ENCODE results near the gene QPRT. TPM values are rescaled to one million over a fixed set of nuclear protein-coding genes. Genes with fewer than 3 reads are reported as not detected.
"Not testable (repeated sequence)": the region's sequence is repeated elsewhere in the genome, so short reads cannot be mapped to it uniquely, and the experiment has no call there.

Gene QPRT
- total RNA-seq, 1 donor from 2014 or later: 6.7 TPM

DNA sequence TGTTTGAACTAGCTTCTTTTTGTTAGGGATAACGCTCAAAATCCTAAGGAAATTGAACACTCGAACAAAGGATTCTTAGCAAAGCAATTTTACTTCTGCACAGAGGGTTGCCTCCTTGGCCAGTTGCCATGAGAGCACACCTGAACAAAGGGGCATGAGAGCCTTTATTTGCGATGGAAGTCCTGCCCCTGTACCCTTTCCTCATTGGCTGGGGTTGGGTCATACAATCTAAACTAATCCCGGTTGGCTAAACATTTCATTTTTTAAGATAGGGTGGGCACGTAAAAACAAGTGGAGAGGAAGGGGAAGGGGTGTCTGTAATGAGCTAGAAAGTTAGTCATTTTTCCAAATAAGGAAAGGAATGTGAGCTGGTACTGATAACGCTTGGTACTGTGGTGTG is 30.7 kb downstream of the QPRT start:
- intact Hi-C loops (cut with DNase I); DNase-seq (ENCODE audit: low spot score): not testable (repeated sequence)

DNA sequence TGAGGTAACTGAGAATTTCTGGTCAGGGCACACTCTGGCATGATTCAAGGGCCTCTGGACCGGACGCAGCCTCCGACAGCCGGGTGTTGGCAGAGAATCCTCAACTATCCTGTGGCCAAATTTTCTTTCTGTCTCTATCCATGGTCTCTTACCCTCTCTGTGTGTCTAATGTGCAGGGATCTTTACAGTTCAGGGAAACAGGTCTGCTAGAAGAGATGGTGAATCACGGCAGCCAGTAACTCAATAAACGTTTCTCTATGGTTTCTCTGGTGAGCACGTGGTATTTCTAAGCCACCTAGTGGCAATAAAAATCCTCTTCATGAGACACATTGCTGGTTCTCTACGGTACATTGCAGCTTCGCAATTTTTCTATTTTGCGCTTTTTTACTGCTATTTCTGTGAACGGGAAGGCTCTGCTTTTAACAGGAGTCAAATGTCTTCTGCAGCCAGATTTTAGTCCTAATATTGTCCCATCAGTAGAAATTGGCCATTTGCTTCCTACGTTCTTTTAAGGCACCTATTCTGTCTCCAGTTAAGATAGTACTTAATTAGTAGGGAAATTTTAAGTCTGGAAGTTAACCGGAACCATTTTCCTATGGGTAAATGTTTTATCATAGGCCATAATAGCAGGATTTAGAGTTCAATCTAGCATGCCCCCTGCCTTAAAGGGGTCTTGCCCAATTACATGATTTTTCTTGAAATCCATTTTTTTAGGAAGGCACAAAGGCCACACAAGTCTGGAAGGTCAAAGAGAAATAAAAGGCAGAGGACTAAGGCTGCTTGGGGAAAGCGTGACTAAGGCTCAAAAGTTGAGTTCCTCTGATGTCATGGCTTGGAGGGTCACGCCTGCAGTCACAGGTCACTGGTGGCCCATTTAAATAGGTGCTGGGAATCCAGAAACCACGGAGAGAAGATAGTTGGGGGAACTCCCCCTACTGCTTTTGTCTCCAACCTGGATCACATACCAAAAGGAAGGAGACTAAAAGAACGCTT is 31.5 kb downstream of the QPRT start:
- no peak for DNase-seq (ENCODE audit: low spot score)
- intact Hi-C loops (cut with DNase I): no loop called here

DNA sequence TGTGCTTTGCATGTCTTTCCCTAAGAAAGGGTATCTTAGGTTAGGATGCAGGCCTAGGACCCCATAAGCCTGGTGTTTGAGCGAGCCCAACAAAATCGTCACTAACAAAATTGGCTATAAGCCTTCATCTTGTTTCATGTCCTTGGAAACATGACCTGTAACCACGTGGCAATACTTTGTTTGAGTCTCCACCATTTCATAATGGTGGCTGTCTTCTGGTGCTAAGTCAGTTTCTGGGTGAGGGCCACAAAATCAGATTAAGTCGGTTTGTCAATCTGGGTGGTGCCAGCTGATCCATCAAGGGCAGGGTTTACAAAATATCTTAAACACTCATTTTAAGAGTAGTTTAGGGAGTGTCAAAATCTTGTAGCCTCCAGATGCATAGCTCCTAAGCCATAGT is 33.8 kb downstream of the QPRT start:
- DNase-seq (ENCODE audit: low spot score): no peak
- intact Hi-C loops (cut with DNase I): no loop called here

DNA sequence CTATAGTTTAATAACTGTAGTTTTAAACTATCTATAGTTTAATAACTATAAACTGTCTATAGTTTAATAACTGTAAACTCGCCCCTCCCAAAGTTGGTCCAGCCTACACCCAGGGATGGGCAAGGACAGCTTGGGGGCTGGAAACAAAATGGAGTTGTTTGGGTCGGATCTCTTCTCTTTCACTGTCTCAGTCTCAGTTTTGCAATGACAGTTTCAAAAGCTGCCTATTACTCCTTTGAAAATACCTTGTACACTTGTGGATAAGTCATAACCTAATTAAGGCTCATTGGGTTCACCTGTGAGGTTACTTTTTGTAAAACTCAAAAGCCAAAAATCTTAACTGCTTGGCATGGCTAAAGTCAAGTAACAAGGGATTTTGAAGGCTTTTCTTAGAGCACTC is 35.4 kb downstream of the QPRT start:
- intact Hi-C loops (cut with DNase I): no loop called here
- no peak for DNase-seq (ENCODE audit: low spot score)

DNA sequence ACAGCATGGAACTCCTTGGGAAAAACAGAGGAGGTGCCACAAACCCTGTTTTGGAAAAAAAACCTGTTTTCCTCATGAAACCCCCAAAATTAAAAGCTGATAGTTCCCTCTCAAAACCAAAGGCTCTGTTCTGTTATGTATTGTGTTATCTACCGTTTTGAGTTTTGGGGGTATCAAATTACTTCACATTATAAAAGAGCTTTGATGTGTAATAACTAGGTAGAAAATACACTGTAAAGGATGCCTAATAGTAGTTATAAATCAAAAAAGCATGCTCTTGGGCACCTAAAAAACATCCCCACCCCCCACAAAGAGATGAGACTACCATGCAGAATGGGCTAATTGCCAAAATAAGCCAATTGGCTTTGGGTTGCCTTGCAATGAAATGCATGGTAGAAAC is 36.0 kb downstream of the QPRT start:
- intact Hi-C loops (cut with DNase I): no loop called here

DNA sequence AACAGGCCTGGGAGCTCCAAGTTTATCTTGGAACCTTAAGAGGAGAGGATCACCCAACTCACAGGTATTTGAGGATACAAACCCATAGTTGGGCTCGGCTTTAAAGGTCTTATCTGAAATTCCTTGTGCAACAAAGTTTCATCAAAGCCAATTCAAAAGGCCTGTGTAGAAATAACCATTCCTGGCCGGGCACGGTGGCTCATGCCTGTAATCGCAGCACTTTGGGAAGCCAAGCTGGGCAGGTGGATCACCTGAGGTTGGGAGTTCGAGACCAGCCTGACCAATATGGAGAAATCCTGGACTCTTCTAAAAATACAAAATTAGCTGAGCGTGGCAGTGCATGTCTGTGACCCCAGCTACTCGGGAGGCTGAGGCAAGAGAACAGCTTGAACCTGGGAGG is 38.1 kb downstream of the QPRT start:
- DNase-seq (ENCODE audit: low spot score): no peak
- intact Hi-C loops (cut with DNase I): no loop called here

More for the DNA sequence above, 36.0 kb downstream of the QPRT start:
- no peak for DNase-seq (ENCODE audit: low spot score)

DNA sequence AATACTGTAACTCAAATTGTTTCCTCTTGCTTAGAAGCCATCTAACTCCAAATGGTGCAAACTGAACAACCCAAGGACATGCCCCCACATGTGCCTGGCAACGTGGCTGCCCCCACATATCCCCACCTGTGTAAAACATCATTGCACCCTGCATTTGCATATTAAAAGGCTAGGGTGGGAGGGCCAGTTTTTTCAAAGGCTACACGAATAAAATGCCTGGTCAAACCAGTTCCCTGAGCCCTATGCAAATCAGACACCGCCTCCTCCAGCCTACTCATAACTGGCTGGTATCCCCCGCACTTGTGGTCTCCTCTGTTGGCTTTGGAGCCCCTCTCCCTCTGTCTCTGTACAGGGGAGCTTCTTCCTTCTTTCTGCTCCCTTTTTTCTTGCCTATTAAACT is 40.1 kb downstream of the QPRT start:
- intact Hi-C loops (cut with DNase I): no loop called here
- DNase-seq (ENCODE audit: low spot score): no peak

DNA sequence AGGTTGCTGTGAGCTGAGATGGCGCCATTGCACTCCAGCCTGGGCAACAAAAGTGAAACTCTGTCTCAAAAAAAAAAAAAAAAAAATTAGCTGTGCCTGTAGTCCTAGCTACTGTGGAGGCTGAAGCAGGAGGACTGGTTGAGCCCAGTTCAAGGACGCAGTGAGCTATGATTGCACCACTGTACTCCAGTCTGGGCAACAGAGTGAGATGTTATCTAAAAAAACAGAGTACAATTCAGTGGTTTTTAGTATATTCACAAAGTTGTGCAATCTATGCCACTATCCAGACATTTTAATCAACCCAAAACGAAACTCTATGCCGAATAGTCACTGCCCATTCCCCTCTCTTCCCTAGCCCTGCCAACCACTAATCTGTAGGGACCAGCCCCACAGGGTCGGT is 41.7 kb downstream of the QPRT start:
- no peak for DNase-seq (ENCODE audit: low spot score)
- intact Hi-C loops (cut with DNase I): no loop called here

DNA sequence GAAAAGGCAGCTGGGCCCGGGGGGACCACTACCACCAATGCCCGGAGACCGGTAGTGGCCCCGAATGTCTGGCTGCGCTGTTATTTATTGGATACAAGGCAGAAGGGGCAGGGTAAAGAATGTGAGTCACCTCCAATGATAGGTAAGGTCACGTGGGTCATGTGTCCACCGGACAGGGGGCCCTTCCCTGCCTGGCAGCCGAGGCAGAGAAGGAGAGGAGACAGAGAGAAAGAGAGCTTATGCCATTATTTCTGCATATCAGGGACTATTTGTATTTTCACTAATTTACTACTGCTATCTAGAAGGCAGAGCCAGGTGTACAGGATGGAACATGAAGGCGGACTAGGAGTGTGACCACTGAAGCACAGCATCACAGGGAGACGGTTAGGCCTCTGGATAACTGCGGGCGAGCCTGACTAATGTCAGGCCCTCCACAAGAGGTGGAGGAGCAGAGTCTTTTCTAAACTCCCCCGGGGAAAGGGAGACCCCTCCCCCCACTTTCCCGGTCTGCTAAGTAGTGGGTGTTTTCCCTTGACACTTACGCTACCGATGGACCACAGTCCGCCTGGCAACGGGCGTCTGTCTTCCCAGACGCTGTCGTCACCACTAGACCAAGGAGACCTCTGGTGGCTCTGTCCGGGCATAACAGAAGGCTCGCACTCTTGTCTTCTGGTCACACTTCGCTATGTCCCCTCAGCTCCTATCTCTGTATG is 42.3 kb downstream of the QPRT start:
- intact Hi-C loops (cut with DNase I): not testable (repeated sequence)
- peak; percentile 86 for DNase-seq (ENCODE audit: low spot score)

DNA sequence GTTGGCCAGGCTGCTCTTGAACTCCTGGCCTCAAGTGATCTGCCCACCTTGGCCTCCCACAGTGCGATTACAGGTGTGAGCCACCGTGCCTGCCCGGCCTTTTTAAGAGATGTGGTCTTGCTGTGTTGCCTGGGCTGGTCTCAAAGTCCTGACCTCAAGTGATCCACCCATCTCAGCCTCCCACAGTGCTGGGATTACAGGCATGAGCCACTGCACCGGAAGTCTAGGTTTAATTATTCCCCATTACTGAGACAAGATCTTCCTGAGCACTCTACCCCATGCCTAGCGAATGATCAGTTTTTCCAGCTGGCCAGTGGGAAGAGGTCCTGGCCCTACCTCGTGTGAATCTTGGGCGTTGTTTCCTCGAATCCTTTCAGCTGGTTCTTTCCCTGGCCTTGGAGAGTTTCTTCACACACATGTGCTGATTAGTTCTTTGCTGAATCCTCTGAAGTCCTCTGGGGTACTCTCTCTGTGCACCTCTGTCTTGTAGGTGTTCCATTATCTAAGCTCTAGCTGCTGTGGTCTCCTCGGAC is 47.9 kb downstream of the QPRT start:
- no peak for DNase-seq (ENCODE audit: low spot score)
- intact Hi-C loops (cut with DNase I): no loop called here

DNA sequence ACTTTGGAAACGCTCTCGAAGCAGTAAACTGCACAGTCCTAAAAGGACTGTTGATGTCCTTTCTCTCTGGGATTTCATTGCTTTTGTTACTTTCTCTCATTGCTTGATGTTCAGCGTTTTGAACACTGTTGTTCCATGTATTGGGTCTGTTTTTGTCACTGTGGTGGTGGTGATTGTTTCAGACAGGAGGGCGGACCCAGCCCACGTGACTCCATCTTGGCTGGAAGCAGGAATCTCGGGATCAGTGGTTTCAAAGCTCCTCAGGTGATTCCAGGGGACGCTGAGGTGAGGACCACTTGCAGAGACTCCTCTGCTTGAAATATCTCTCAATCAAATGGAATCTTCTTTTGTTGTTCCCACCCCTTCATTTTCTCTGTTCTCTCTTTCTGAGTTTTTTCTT is 48.5 kb downstream of the QPRT start:
- no peak for DNase-seq (ENCODE audit: low spot score)
- intact Hi-C loops (cut with DNase I): no loop called here

DNA sequence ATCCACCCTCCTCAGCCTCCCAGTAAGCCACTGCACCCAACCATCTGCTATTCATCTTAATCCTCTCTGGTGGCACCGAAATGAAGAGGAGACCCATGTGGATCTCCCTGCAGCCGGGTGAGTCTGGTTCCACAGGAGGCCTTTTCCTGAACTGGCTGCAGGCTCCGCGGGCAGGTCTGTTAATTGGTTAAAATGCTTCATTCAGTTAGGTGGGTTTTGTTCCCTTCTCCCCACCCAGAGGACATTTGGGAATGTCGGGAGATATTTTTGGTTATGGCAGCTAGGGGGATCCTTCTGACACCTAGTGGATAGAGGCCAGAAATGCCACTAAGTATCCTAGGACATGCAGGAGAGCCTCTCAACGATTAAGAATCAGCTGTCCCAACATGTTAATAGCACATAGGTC is 50.1 kb downstream of the QPRT start:
- DNase-seq (ENCODE audit: low spot score): no peak

DNA sequence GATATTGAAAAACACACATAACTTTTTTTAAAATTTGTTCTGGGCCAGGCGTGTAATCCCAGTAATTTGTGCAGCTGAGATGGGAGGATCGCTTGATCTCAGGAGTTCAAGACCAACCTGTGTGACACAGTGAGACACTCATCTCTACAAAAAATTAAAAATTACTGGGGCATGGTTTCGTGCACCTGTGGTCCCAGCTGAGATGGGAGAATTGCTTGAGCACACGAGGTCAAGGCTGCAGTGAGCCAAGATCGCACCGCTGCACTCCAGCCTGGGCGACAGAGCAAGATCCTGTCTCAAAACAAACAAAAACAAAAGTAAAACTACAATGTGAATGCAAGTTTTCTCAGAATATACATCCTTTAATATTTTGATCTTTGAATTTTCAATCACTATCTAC is 51.7 kb downstream of the QPRT start:
- intact Hi-C loops (cut with DNase I): no loop called here
- no peak for DNase-seq (ENCODE audit: low spot score)

More for the DNA sequence above, 50.1 kb downstream of the QPRT start:
- intact Hi-C loops (cut with DNase I): no loop called here

DNA sequence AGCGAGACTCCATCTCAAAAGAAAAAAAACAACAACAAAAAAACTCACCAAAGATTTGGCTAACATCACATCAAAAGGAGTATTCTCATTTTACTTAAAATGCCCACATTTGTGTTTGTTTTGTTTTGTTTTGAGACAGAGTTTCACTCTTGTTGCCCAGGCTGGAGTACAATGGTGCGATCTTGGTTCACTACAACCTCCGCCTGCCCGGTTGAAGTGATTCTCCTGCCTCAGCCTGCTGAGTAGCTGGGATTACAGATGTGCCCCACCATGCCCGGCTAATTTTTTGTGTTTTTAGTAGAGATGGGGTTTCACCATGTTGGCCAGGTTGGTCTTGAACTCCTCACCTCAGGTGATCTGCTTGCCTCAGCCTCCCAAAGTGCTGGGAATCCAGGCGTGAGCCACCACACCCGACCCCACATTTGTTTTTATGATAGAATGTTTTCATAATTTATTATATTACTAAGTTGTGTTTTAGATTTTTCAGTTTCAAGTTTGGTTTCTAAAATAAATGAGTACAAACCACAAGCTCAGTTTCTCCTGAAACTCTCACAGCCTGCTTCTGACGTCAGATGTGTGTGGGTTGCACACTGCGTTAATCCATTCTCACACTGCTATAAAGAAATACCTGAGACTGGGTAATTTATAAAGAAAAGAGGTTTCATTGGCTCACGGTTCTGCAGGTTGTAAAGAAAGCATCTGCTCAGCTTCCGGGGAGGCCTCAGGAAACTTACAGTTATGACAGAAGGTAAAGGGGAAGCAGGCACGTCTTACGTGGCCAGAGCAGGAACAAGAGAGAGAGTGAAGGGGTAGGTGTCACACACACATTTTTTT is 53.0 kb downstream of the QPRT start:
- DNase-seq (ENCODE audit: low spot score); intact Hi-C loops (cut with DNase I): not testable (repeated sequence)

DNA sequence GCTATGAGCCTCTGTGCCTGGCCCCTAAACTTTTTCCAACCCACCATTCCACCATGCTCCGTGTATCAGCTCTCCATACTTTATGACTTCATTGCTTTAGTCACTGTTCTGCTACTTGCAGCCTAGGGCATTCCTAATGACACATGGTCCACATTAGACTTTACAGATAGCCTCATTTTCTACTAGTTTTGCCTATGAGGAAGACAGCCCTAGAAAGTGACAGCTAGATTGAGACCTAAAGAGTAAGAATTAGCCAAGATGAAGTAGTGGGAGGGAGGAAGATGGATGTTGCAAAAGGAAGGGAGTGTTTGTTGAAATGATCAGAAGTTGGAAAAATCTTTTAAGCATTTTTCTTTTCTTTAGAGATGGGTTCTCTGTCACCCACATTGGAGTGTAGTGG is 55.8 kb downstream of the QPRT start:
- intact Hi-C loops (cut with DNase I): no loop called here
- DNase-seq (ENCODE audit: low spot score): no peak

DNA sequence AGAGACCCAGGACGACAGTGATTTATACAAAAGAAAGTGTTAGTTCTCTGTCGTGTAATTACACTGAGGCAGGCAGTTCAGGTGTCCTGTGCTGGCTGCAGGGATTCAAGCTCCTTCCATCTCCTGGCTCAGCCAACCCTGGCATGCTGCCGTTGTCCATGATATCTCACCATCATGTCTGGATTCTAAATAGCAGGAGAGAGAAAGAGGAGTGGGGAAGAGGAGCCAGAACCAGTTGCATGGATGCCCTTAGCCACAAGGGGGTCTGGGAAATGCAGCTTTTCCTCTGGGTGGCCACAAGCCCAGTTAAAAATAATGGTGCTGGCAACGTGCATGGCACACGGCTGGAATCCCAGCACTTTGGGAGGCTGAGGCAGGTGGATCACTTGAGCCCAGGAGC is 57.1 kb downstream of the QPRT start:
- DNase-seq (ENCODE audit: low spot score): no peak
- intact Hi-C loops (cut with DNase I): no loop called here

DNA sequence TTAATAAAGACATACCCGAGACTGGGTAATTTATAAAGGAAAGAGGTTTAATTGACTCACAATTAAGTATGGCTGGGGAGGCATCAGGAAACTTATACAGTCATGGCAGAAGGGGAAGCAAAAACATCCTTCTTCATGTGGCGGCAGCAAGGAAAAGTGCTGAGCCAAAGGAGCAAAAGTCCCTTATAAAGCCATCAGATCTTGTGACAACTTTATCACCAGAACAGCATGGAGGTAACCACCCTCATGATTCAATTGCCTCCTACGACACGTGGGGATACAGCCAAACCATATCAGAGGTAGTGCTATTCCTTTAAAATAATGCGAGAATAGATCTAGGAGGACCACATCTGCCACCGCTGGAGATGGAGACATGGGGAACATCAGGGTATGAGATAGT is 57.8 kb downstream of the QPRT start:
- no peak for DNase-seq (ENCODE audit: low spot score)
- intact Hi-C loops (cut with DNase I): no loop called here

DNA sequence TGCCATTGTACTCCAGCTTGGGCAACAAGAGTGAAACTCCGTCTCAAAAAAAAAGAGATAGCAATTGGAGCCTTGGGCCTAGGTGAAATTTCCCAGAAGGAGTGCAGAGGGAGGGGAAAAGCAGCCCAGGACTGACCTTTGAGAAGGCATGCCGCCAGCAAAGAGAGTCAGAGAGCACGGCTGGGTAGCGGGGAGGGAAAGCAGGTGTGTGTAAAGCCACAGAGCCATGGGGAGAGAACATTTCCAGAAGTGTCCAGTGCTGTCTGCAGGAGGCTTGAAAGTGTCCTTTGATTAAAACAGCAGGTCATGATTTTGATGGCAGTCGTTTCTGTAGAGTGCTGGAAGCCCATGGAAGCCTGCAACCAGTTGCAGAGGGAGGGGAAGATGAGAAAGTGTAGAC is 58.7 kb downstream of the QPRT start:
- DNase-seq (ENCODE audit: low spot score): no peak

DNA sequence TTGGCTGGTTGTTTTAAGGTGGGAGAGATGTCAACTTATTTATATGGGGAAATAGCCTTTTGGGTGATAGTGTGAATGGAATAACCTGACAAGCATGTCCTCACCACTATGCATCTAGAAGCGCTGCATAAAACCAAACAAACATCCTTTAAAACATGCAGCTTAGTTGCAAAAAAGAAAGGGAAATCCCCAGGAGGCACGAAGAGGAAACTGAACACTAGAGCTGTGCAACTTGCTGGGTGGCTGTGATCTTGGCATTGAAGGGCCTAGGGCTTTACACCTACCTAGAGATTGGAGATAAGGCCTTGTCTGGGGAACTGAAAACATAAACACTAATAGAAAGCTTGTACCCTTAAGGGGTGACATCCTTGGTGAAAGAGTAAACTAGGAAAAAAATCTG is 59.5 kb downstream of the QPRT start:
- intact Hi-C loops (cut with DNase I): no loop called here
- no peak for DNase-seq (ENCODE audit: low spot score)

More for the DNA sequence above, 58.7 kb downstream of the QPRT start:
- intact Hi-C loops (cut with DNase I): no loop called here

All from cardiac septum (tissue), 1 donor.